Subcutaneous abdominal adipose tissue (tissue), 5 donors: Measurements from ENCODE around the gene OSBPL1A.

Experiments
- H3K27ac ChIP-seq: one replicate; pipeline ENCODE4 v1.7.0; 2013; ENCODE audit warnings: low read depth, mild to moderate bottlenecking, inconsistent platforms, low read length, moderate library complexity
- H3K27me3 ChIP-seq, 5 donors: one replicate each; pipeline ENCODE4 v1.7.0; 2013; ENCODE audit warnings: low read length in 5 of 5, inconsistent platforms in 1 of 5; ENCODE audit not compliant: control insufficient read depth in 5 of 5, insufficient read depth in 4 of 5
- H3K36me3 ChIP-seq, 5 donors: one replicate each; pipeline ENCODE4 v1.7.0; 2013; ENCODE audit warnings: low read length in 5 of 5; ENCODE audit not compliant: control insufficient read depth in 5 of 5, insufficient read depth in 5 of 5
- H3K4me1 ChIP-seq, 5 donors: one replicate each; pipeline ENCODE4 v1.7.0; 2013; ENCODE audit warnings: low read length in 5 of 5, mild to moderate bottlenecking in 3 of 5, moderate library complexity in 1 of 5; ENCODE audit not compliant: control insufficient read depth in 5 of 5, insufficient read depth in 5 of 5
- H3K4me3 ChIP-seq, 5 donors: one replicate each; pipeline ENCODE4 v1.7.0; 2013; ENCODE audit warnings: low read length in 5 of 5, low read depth in 1 of 5
- H3K9ac ChIP-seq, 5 donors: one replicate each; pipeline ENCODE4 v1.7.0; 2013; ENCODE audit warnings: low read length in 5 of 5, mild to moderate bottlenecking in 4 of 5, moderate library complexity in 3 of 5
- H3K9me3 ChIP-seq, 5 donors: one replicate each; pipeline ENCODE4 v1.7.0; 2013; ENCODE audit warnings: low read length in 5 of 5; ENCODE audit not compliant: control insufficient read depth in 5 of 5
- donor health status: healthy.
- donor health status: healthy.
- donor health status: healthy.
- donor health status: healthy.
- donor health status: healthy.

Gene OSBPL1A

GRCh38 chr18:24114924-24115549, 282.6 kb downstream of the OSBPL1A start:
- H3K4me3 ChIP-seq = no peak overlapping the region
- H3K27ac ChIP-seq = no peak overlapping the region
- H3K4me1 ChIP-seq = peaks cover 0 to 7% (median 0%) of the 10 kb centered on the region in 5 donors
- H3K9ac ChIP-seq = no peak overlapping the region
- no peaks in the 10 kb centered on the region for H3K27me3 ChIP-seq
- peaks cover 8 to 27% (median 13%) of the 10 kb centered on the region in 5 donors for H3K36me3 ChIP-seq
- no peaks in the 10 kb centered on the region for H3K9me3 ChIP-seq

DNA sequence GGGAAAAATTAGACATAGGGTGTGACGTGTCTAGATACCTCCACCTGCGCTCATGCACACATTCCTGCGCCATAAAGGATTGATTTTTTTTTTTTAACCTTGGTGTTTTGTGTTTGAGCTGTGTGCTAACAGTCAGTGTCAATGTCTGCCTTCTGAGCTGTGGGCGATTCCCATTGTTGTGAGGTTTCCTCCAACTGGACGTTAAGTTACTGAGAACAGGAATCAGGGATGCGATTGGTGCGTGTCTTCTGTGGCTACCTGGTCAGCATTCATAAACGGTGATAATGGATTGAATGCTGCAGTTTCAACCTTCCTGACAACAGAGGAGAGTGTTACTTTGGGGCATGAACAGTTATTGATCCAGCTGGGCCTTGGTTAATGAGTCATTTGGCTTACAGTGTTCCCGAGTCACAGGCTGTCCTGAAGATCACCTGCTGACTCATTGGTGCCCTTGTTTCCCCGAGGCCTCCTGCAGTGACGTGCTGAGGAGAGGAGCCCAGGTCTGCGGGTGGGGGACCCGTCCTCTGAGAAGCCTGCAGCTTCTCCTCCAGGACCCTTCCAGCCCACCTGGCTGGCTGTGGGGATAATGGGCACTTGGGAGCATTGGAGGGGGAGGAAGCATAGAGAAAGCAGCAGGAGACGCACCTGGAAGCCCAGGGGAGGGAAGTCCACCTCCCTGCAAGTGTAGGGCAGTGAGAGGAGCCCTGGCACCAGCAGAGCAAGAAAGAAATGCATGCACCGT, 284.6 kb downstream of the OSBPL1A start:
- Histone ChIP-seq H3K9ac (no peak overlapping the region), H3K27me3 (no peaks in the 10 kb centered on the region), H3K4me1 (peaks cover 0 to 7% (median 0%) of the 10 kb centered on the region in 5 donors), H3K9me3 (no peaks in the 10 kb centered on the region), H3K4me3 (no peak overlapping the region), H3K36me3 (peaks cover 8 to 24% (median 11%) of the 10 kb centered on the region in 5 donors), H3K27ac (no peak overlapping the region)

DNA sequence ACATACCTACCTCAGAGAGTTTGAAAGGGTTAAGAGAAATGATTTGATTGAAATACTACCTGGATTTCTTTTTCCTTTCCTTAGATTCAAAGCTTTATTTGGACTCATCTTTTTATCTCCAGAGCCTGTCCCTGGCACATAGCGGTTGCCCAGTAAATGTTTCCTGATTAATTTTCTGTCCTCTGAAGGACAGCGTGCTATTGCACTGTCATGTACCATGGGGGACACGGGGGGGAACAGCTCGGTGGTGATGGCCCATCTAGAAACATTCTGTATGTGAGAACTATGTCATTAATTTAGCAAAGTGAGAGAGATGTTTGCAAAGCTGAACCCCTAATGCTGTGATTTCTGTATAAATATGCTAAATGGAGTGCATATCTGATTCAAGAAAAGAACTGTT, 285.2 kb downstream of the OSBPL1A start:
- H3K27me3 ChIP-seq = no peaks in the 10 kb centered on the region

More for the DNA sequence above, 285.2 kb downstream of the OSBPL1A start:
- Histone ChIP-seq H3K27ac (no peak overlapping the region), H3K36me3 (peaks cover 8 to 26% (median 9%) of the 10 kb centered on the region in 5 donors), H3K4me1 (peaks cover 0 to 7% (median 0%) of the 10 kb centered on the region in 5 donors), H3K9ac (no peak overlapping the region), H3K4me3 (no peak overlapping the region), H3K9me3 (no peaks in the 10 kb centered on the region)
